Gastroesophageal sphincter (tissue), 4 donors: Measurements from ENCODE around the gene FASN. TPM values are rescaled to one million over a fixed set of nuclear protein-coding genes. Genes with fewer than 3 reads are reported as not detected.

Experiments used
- ATAC-seq: fragments of 150-250 bp; one replicate; pipeline ENCODE4 v1.9.1; 2016; ENCODE audit warnings: mild to moderate bottlenecking, moderate library complexity
- H3K27ac ChIP-seq, 4 donors: fragments of 200-600 bp; sonication (generic) in 3 of 4; 1 replicate in 3 of 4; 2 replicates in 1 of 4; pipeline ENCODE4 v1.5.1; 2016 to 2019
- H3K27me3 ChIP-seq: fragments of 200-600 bp; sonication (generic); one replicate; pipeline ENCODE4 v1.5.1; 2019
- H3K36me3 ChIP-seq, 2 donors: fragments of 200-600 bp; sonication (generic); one replicate each; pipeline ENCODE4 v1.5.1; 2019; ENCODE audit warnings: control low read depth in 1 of 2
- H3K4me1 ChIP-seq, 3 donors: fragments of 200-600 bp; sonication (generic); 1 replicate in 2 of 3; 2 replicates in 1 of 3; pipeline ENCODE4 v1.5.1; 2016 to 2019; ENCODE audit warnings: control low read depth in 2 of 3
- H3K4me3 ChIP-seq, 2 donors: fragments of 200-600 bp; sonication (generic); one replicate each; pipeline ENCODE4 v1.5.1; 2019; ENCODE audit warnings: mild to moderate bottlenecking in 1 of 2, moderate library complexity in 1 of 2
- H3K9me3 ChIP-seq, 3 donors: fragments of 200-600 bp; sonication (generic); one replicate each; pipeline ENCODE4 v1.5.1; 2017 to 2019; ENCODE audit warnings: control low read depth in 2 of 3
- EP300 ChIP-seq: sonication (generic); formaldehyde crosslinking; IDR thresholded peaks from one replicate; pipeline ENCODE4 v1.6.1; 2017; ENCODE audit warnings: antibody characterized with exemption, mild to moderate bottlenecking
- POLR2A ChIP-seq, 2 donors: fragments of 450-650 bp; IDR thresholded peaks; one replicate each; pipeline ENCODE4 v1.6.1; 2017; ENCODE audit warnings: antibody characterized with exemption in 2 of 2, mild to moderate bottlenecking in 2 of 2, moderate library complexity in 1 of 2
- POLR2AphosphoS5 ChIP-seq: sonication (generic); formaldehyde crosslinking; IDR thresholded peaks from one replicate; pipeline ENCODE4 v1.6.1; 2017; ENCODE audit warnings: antibody characterized with exemption
- WGBS, 2 donors: methylation state at CpG; one replicate each; pipeline ENCODE4 v1.1.5; 2018; ENCODE audit warnings: low coverage in 1 of 2; 5-methylcytosine and 5-hydroxymethylcytosine counted together
- total RNA-seq, 4 donors: library from RNA; depleted of rRNA; stranded (reverse); fragments of >200 nt; gene quantifications; one replicate each; pipeline ENCODE4 v1.1.0, GENCODE V29; 2016
- TF ChIP-seq, protein P1 (sequence below), 4 experiments: fragments of 200-600 bp in 2 of 4; fragments of 450-650 bp in 2 of 4; sonication (generic) in 1 of 4; IDR thresholded peaks; one replicate each; pipeline ENCODE4 v1.5.1; 2017 to 2019; ENCODE audit warnings: antibody characterized with exemption in 4 of 4, mild to moderate bottlenecking in 2 of 4, moderate library complexity in 2 of 4

Gene FASN
- total RNA-seq, 4 donors from 2014 or later, result 22.6 to 52.8 (median 48.3) TPM

DNA sequence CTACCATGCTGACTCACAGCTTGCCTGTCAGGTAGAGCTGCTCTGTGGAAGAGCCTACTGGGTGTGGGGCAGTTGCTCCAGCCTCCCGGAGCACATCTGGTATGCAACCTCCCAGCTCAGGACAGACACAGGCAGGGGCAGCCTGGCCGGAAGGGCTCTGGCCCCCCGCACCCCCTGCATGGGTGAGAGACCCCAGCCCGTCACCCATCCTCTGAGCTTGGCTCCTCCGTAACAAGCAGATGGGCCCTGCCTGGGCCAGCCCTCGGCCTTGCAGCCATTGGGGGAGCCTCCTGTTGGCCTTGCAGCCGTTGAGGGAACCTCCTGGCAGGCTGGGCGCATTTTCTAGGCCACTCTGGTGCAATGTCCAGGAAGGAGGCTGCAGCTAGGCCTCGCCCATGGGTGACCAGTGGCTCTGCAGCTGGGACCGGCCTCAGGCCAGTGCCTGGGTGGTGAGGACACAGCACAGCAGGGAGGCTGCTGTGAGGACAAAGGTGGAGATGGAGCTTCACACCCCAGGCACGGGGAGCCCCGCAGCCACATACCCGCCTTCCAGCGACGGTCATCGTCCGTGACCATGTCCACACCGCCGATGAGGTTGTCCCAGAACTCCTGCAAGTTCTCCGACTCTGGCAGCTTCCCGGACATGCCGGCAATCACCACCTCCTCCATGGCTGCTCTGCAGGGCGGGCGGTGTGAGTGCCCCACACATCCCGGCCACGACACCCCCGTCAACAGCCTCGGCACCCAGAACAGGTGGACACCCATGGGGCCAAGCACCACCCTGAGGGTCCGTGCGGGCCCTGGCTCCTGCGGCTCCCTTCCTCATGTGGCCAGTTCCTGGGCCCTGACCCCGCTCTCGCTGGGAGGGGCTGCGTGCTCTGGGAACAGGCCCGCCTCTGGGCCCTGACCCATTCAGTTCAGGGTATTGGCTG, 2.0 kb downstream of the FASN start:
- Histone ChIP-seq H3K4me1 (peaks cover 0 to 46% (median 21%) of the 10 kb centered on the region in 3 donors), H3K9me3 (no peaks in the 10 kb centered on the region), H3K27ac (no peak overlapping the region), H3K36me3 (peaks cover 0 to 52% of the 10 kb centered on the region in 2 donors), H3K27me3 (no peaks in the 10 kb centered on the region), H3K4me3 (peak overlapping the region in 1 of 2 donors; percentile 95)
- no peak for TF ChIP-seq EP300
- no peak for TF ChIP-seq POLR2AphosphoS5
- TF ChIP-seq POLR2A (IDR thresholded peaks at IDR 0.05), result no peak
- TF ChIP-seq, protein P1, sequence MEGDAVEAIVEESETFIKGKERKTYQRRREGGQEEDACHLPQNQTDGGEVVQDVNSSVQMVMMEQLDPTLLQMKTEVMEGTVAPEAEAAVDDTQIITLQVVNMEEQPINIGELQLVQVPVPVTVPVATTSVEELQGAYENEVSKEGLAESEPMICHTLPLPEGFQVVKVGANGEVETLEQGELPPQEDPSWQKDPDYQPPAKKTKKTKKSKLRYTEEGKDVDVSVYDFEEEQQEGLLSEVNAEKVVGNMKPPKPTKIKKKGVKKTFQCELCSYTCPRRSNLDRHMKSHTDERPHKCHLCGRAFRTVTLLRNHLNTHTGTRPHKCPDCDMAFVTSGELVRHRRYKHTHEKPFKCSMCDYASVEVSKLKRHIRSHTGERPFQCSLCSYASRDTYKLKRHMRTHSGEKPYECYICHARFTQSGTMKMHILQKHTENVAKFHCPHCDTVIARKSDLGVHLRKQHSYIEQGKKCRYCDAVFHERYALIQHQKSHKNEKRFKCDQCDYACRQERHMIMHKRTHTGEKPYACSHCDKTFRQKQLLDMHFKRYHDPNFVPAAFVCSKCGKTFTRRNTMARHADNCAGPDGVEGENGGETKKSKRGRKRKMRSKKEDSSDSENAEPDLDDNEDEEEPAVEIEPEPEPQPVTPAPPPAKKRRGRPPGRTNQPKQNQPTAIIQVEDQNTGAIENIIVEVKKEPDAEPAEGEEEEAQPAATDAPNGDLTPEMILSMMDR (IDR thresholded peaks at IDR 0.05), result no peak
- no peak for ATAC-seq
- WGBS, 2 donors, result 93% methylated on average over 2 of the region's 35 CpGs; no CpG with 5 or more reads in 1 of the 2 donors

DNA sequence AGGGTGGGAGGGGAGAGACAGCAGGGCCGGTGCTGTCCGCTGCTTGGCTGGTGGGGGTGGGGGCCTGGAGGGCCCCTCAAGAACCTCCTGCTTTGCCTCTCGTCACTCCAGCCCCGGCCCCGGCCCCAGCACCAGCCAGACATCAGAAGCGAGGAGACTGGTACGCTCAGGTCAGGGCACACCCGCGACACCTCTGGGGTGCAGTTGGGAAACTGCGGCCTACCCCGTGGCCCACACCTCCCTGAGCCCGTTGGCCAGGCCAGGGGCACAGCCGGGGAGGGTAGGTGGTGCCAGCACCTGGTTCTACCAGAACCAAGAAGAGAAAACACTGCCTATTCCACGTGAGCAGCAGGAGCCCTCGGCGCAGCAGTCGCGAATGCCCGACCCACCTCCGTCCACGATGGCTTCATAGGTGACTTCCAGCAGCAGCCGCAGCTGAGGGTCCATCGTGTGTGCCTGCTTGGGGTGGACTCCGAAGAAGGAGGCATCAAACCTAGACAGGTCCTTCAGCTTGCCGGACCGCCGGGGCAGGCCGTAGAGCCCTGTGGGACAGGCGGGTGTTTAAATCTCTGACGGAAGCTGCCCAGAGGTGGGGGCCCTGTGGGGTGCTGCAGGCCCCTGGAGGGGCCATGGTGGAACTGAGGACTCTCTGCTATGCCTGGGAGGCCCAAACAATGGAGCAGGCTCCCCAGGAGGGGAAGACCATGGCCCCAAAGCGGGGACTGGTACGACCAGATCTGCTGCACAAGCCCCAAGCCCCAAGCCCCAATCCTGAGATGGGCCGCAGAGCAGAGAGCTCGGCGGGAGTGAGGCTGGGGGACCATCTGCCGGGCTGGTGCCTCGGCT, 2.9 kb downstream of the FASN start:
- Histone ChIP-seq H3K36me3 (peaks cover 0 to 61% of the 10 kb centered on the region in 2 donors), H3K4me3 (no peak overlapping the region)

DNA sequence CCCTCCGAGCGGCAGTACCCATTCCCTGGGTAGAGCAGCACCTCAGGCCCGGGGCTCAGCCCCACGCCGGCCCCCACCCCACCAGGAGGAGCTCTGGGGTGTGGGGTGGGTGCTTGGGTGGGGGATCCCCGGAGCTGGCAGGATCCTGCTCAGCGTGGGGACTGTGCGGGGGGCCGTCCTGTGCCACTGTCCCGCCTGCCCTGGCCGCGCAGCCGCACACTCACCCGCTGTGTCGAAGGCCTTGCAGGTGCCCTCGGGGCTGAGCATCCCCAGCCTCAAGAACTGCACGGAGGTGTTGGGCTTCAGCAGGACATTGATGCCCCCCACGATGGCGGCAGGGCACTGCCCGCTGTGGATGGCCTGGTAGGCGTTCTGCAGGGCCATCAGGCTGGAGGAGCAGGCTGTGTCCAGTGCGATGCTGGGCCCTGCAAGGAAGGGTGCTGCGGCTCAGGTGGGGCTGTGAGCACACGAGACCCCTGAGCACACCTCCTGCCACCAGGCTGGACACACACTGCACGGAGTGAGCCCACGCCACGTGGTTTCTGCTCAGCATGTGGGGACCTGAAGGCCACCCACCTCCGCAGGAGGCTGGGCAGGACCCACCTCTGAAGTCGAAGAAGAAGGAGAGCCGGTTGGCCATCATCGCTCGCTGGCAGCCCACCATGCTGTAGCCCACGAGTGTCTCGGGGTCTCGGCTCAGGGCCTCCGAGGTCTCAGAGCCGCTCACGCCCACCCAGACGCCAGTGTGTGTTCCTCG, 4.9 kb downstream of the FASN start:
- Histone ChIP-seq H3K36me3 (peaks cover 0 to 81% of the 10 kb centered on the region in 2 donors), H3K4me3 (no peak overlapping the region), H3K9me3 (no peaks in the 10 kb centered on the region), H3K27me3 (no peaks in the 10 kb centered on the region), H3K4me1 (peaks cover 0 to 26% (median 11%) of the 10 kb centered on the region in 3 donors), H3K27ac (no peak overlapping the region)
- WGBS, 2 donors, result no CpG with 5 or more reads among the region's 40 CpGs
- ATAC-seq, result no peak
- TF ChIP-seq, protein P1 (IDR thresholded peaks at IDR 0.05), result no peak
- TF ChIP-seq POLR2A (IDR thresholded peaks at IDR 0.05) (no peak), POLR2AphosphoS5 (no peak), EP300 (no peak)

More for the DNA sequence above, 2.9 kb downstream of the FASN start:
- TF ChIP-seq EP300 (no peak), POLR2AphosphoS5 (no peak), POLR2A (IDR thresholded peaks at IDR 0.05) (no peak)
- TF ChIP-seq, protein P1 (IDR thresholded peaks at IDR 0.05), result no peak
- no peak for ATAC-seq
- H3K27me3 ChIP-seq, result no peaks in the 10 kb centered on the region
- H3K27ac ChIP-seq, result no peak overlapping the region
- WGBS, 2 donors, result no CpG with 5 or more reads among the region's 37 CpGs
- no peaks in the 10 kb centered on the region for H3K9me3 ChIP-seq
- peaks cover 0 to 39% (median 21%) of the 10 kb centered on the region in 3 donors for H3K4me1 ChIP-seq

DNA sequence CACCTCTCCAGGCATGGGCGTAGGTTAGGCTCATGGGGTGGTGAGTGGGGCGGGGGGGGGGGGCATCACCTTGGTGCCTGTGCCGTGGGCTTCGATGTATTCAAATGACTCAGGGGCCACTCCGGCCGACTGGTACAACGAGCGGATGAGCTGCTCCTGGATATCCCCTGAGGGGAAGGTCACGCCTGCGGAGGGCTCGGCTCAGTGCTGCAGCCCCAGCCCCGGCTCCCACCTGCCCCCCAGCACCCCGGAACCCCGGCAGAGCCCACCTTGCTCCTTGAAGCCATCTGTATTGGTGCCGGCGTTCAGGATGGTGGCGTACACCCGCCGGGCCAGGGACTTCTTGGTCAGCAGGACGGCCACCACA, 5.4 kb downstream of the FASN start:
- Histone ChIP-seq H3K9me3 (no peaks in the 10 kb centered on the region), H3K27me3 (no peaks in the 10 kb centered on the region), H3K36me3 (peaks cover 0 to 86% of the 10 kb centered on the region in 2 donors), H3K4me3 (no peak overlapping the region), H3K4me1 (peaks cover 0 to 23% (median 11%) of the 10 kb centered on the region in 3 donors), H3K27ac (no peak overlapping the region)
- no peak for ATAC-seq
- TF ChIP-seq POLR2AphosphoS5, result no peak
- TF ChIP-seq, protein P1 (IDR thresholded peaks at IDR 0.05), result no peak
- no peak for TF ChIP-seq POLR2A (IDR thresholded peaks at IDR 0.05)
- no peak for TF ChIP-seq EP300
- no CpG with 5 or more reads among the region's 20 CpGs for WGBS, 2 donors
